Body of pancreas (tissue), 4 donors: Measurements from ENCODE around the gene CRAMP1.

ENCODE experiments used
- CTCF ChIP-seq, 7 experiments: fragments of 450-650 bp in 4 of 7; fragments of 200-600 bp in 3 of 7; sonication (generic) in 3 of 7; IDR thresholded peaks; one replicate each; pipeline ENCODE4 v1.5.1; 2016 to 2019; ENCODE audit warnings: antibody characterized with exemption in 7 of 7
- POLR2A ChIP-seq, 3 donors: fragments of 450-650 bp; IDR thresholded peaks; one replicate each; pipeline ENCODE4 v1.6.1; 2016; ENCODE audit warnings: antibody characterized with exemption in 3 of 3, mild to moderate bottlenecking in 2 of 3

- no peak for TF ChIP-seq CTCF (IDR thresholded peaks at IDR 0.05)
- no peak for TF ChIP-seq POLR2A (IDR thresholded peaks at IDR 0.05)
Measured at GRCh38 chr16:1639282-1639681, 27.1 kb downstream of the CRAMP1 start.
